Measurements from ENCODE around the gene STARD7.
A peak's percentile ranks its signal among the peaks of the same experiment; 100 is the strongest.

The STARD7 gene

DNA sequence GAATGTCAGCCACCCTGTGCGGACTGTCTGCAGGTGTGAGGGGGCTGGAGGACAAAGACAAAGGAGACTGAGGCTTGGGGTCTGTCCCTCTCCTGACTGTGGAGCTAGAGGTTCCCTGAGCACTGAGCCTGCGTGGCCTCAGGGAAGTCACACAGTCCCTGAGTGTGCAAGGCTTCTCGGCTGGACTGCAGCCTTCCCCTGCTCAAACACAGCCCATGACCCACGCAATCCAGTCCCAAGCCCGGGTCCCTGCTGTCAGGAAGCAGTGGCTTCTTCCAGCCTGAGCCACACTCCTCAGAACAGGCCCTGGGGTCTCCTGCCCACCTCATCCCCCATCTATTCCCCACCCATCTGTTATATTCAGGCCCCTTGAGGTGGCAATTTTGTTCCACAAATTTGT is 73.0 kb downstream of the STARD7 start:
- DNase-seq = no peak
- ATAC-seq (replicated peaks) = no peak
- H3K4me1 Mint-ChIP-seq (ENCODE audit: low read depth in 2 of 2) = peaks cover 22 to 36% of the 10 kb centered on the region in 2 donors
- H3K27me3 Mint-ChIP-seq = no peaks in the 10 kb centered on the region
- peaks cover 68% of the 10 kb centered on the region for H3K36me3 Mint-ChIP-seq (ENCODE audit: insufficient read depth)
- peak overlapping the region; percentile 38 to 68 for H3K27ac Mint-ChIP-seq
- H3K9me3 Mint-ChIP-seq = no peaks in the 10 kb centered on the region
- no peak overlapping the region for H3K4me3 Mint-ChIP-seq

GRCh38 chr2:96135171-96135570 is 73.5 kb downstream of the STARD7 start:
- Mint-ChIP-seq H3K36me3 (ENCODE audit: insufficient read depth) (peaks cover 68% of the 10 kb centered on the region), H3K27me3 (no peaks in the 10 kb centered on the region), H3K4me1 (ENCODE audit: low read depth in 2 of 2) (peaks cover 27 to 41% of the 10 kb centered on the region in 2 donors), H3K27ac (peak overlapping the region; percentile 38 to 68), H3K4me3 (no peak overlapping the region), H3K9me3 (no peaks in the 10 kb centered on the region)
- ATAC-seq (replicated peaks) (no peak), DNase-seq (no peak)

Measured in effector memory CD8-positive, alpha-beta T cell (primary cell).